GM12878 (cell line): ENCODE data around the gene OGFOD2. TPM values are rescaled to one million over a fixed set of nuclear protein-coding genes. Genes with fewer than 3 reads are reported as not detected.

Source experiments
- ATF3 ChIP-seq: IDR thresholded peaks from 2 replicates; pipeline ENCODE4 v1.6.1; 2011; ENCODE audit warnings: low read depth, mild to moderate bottlenecking, low read length, moderate library complexity, borderline replicate concordance; ENCODE audit errors: extremely low read depth
- BCL11A ChIP-seq: IDR thresholded peaks from 2 replicates; pipeline ENCODE4 v1.6.1; 2011; ENCODE audit warnings: low read depth, low read length
- CBX3 ChIP-seq: fragments of 200-600 bp; sonication (generic); IDR thresholded peaks from 2 replicates; pipeline ENCODE4 v1.6.1; 2016; ENCODE audit warnings: low read depth, borderline replicate concordance
- CBX5 ChIP-seq: sonication (generic); IDR thresholded peaks from 2 replicates; pipeline ENCODE4 v1.6.1; 2016; ENCODE audit warnings: low read depth, moderate library complexity, mild to moderate bottlenecking, inconsistent platforms
- CHD4 ChIP-seq: fragments of 200-600 bp; sonication (generic); IDR thresholded peaks from 2 replicates; pipeline ENCODE4 v1.6.1; 2016; ENCODE audit warnings: mild to moderate bottlenecking
- CTCF ChIP-seq, 3 experiments: IDR thresholded peaks in 2 of 3; conservative IDR thresholded peaks in 1 of 3; 2 replicates each; pipeline ENCODE4 v1.5.1; 2011; ENCODE audit warnings: low read depth in 3 of 3, low read length in 3 of 3, mild to moderate bottlenecking in 3 of 3, control low read depth in 2 of 3, moderate library complexity in 2 of 3, inconsistent platforms in 1 of 3, mixed read lengths in 1 of 3; ENCODE audit not compliant: control insufficient read depth in 2 of 3, insufficient read depth in 1 of 3; ENCODE audit errors: extremely low read depth in 1 of 3
- E2F4 ChIP-seq: IDR thresholded peaks from 2 replicates; pipeline ENCODE4 v1.6.1; 2012; ENCODE audit warnings: low read depth, low read length, improper control_type of control experiment
- FOXK2 ChIP-seq: fragments of 450-650 bp; IDR thresholded peaks from 2 replicates; pipeline ENCODE4 v1.6.1; 2017; ENCODE audit warnings: mild to moderate bottlenecking, moderate library complexity
- IRF4 ChIP-seq: IDR thresholded peaks from 2 replicates; pipeline ENCODE4 v1.6.1; 2011; ENCODE audit warnings: low read depth, low read length
- JUNB ChIP-seq: IDR thresholded peaks from 2 replicates; pipeline ENCODE4 v1.6.1; 2016; ENCODE audit warnings: antibody characterized with exemption, mild to moderate bottlenecking
- MEF2A ChIP-seq: IDR thresholded peaks from 2 replicates; pipeline ENCODE4 v1.6.1; 2011; ENCODE audit warnings: low read depth, mild to moderate bottlenecking, low read length, moderate library complexity; ENCODE audit not compliant: insufficient read depth
- MTA2 ChIP-seq: fragments of 450-650 bp; IDR thresholded peaks from 2 replicates; pipeline ENCODE4 v1.6.1; 2016; ENCODE audit warnings: low read depth, mild to moderate bottlenecking, moderate library complexity
- MYB ChIP-seq: fragments of 150-350 bp; IDR thresholded peaks from 2 replicates; pipeline ENCODE4 v1.6.1; 2014; ENCODE audit warnings: mild to moderate bottlenecking, low read depth, low read length, borderline replicate concordance
- NR2C1 ChIP-seq: fragments of 450-650 bp; IDR thresholded peaks from 2 replicates; pipeline ENCODE4 v1.6.1; 2017; ENCODE audit warnings: antibody characterized with exemption, mild to moderate bottlenecking, moderate library complexity
- NR2C2 ChIP-seq: IDR thresholded peaks from 2 replicates; pipeline ENCODE4 v1.6.1; 2011; ENCODE audit warnings: borderline replicate concordance, low read depth; ENCODE audit not compliant: control insufficient read depth, insufficient read length
- PML ChIP-seq: IDR thresholded peaks from 2 replicates; pipeline ENCODE4 v1.6.1; 2012; ENCODE audit warnings: low read length, inconsistent platforms
- RAD21 ChIP-seq: IDR thresholded peaks from 2 replicates; pipeline ENCODE4 v1.6.1; 2011; ENCODE audit warnings: mild to moderate bottlenecking, low read depth, low read length, moderate library complexity; ENCODE audit not compliant: insufficient read depth
- RBBP5 ChIP-seq: fragments of 200-600 bp; sonication (generic); conservative IDR thresholded peaks from 2 replicates; pipeline ENCODE4 v1.6.1; 2016
- SIX5 ChIP-seq: IDR thresholded peaks from 2 replicates; pipeline ENCODE4 v1.6.1; 2011; ENCODE audit warnings: mild to moderate bottlenecking, low read depth, low read length, moderate library complexity; ENCODE audit not compliant: severe bottlenecking
- SMC3 ChIP-seq: IDR thresholded peaks from 2 replicates; pipeline ENCODE4 v1.6.1; 2011; ENCODE audit warnings: low read length, improper control_type of control experiment, borderline replicate concordance
- SPI1 ChIP-seq: IDR thresholded peaks from 2 replicates; pipeline ENCODE4 v1.6.1; 2011; ENCODE audit warnings: low read depth, mild to moderate bottlenecking, low read length, moderate library complexity, borderline replicate concordance; ENCODE audit not compliant: insufficient read depth
- STAT3 ChIP-seq: IDR thresholded peaks from 2 replicates; pipeline ENCODE4 v1.6.1; 2011; ENCODE audit warnings: low read depth, low read length, improper control_type of control experiment
- SUPT20H ChIP-seq: IDR thresholded peaks from 2 replicates; pipeline ENCODE4 v1.6.1; 2011; ENCODE audit warnings: low read depth, mild to moderate bottlenecking, low read length, moderate library complexity, borderline replicate concordance; ENCODE audit not compliant: control insufficient read depth
- TCF3 ChIP-seq: IDR thresholded peaks from 2 replicates; pipeline ENCODE4 v1.6.1; 2012; ENCODE audit warnings: low read depth, mild to moderate bottlenecking, low read length, borderline replicate concordance; ENCODE audit not compliant: insufficient read depth
- TCF7 ChIP-seq: IDR thresholded peaks from 2 replicates; pipeline ENCODE4 v1.6.1; 2014; ENCODE audit warnings: antibody characterized with exemption, borderline replicate concordance
- WRNIP1 ChIP-seq: IDR thresholded peaks from 2 replicates; pipeline ENCODE4 v1.6.1; 2011; ENCODE audit warnings: low read depth, low read length, improper control_type of control experiment, borderline replicate concordance
- polyA plus RNA-seq, 11 experiments: library from polyadenylated mRNA; depleted of rRNA in 4 of 11; unstranded in 6 of 11; stranded (reverse) in 5 of 11; fragments of >200 nt; fragmentation: Nextera tagmentation in 4 of 11; fragmentation: Illumina TruSeq in 1 of 11; extraction: Ambion mirVana in 4 of 11; extraction: Trizol in 1 of 11; gene quantifications; 1 replicate in 1 of 11; 2 replicates in 10 of 11; pipeline versions ENCODE4 v1.2.1 to v1.2.3, GENCODE V29; 2011 to 2016; ENCODE audit warnings: inconsistent platforms in 2 of 11, missing spikeins in 2 of 11, low read depth in 1 of 11
- total RNA-seq, 4 experiments: library from RNA; depleted of rRNA in 3 of 4; stranded (reverse); fragments of >200 nt in 3 of 4; fragmentation: Illumina TruSeq in 1 of 4; extraction: Trizol in 1 of 4; gene quantifications; 2 replicates each; pipeline versions ENCODE4 v1.2.1 to v1.2.3, GENCODE V29; 2013 to 2021

Gene OGFOD2
- total and polyA plus RNA-seq, 10 of the 15 experiments (the other 5 are each of a cell fraction or from before 2014, with no cell fraction given), result 0.93 to 29.2 (median 16.3) TPM

- TF ChIP-seq STAT3 (no peak), E2F4 (no peak), RBBP5 (no peak), MTA2 (no peak), SUPT20H (no peak), MYB (no peak), CHD4 (no peak), TCF3 (no peak), CBX5 (no peak), PML (no peak), WRNIP1 (no peak), NR2C1 (no peak), NR2C2 (no peak), JUNB (peak; percentile 35; the same call in 1 of the 2 replicates), ATF3 (no peak), MEF2A (no peak), SMC3 (peak; percentile 99), CBX3 (no peak), IRF4 (no peak), BCL11A (no peak), TCF7 (no peak), FOXK2 (no peak), RAD21 (peak; percentile 98), SPI1 (no peak), SIX5 (no peak), CTCF (IDR thresholded peaks at IDR 0.05 in 2 of 3, conservative IDR thresholded peaks at IDR 0.05 in 1 of 3; ENCODE audit: control insufficient read depth in 2 of 3, extremely low read depth in 1 of 3, insufficient read depth in 1 of 3, low read depth in 3 of 3, low read length in 3 of 3) (peak; percentile 92 to 97 (median 95))
Measured at GRCh38 chr12:122951979-122952892, 22.8 kb upstream of the OGFOD2 start (continued).
